PC-9 (cell line): Measurements from ENCODE around the gene THSD1.

Experiments used
- CTCF ChIP-seq: fragments of 200-600 bp; sonication (generic); conservative IDR thresholded peaks from 2 replicates; pipeline ENCODE4 v1.6.1; 2017; ENCODE audit warnings: mixed run types, antibody characterized with exemption, mild to moderate bottlenecking, moderate library complexity
- EZH2 ChIP-seq: fragments of 200-600 bp; sonication (generic); IDR thresholded peaks from 2 replicates; pipeline ENCODE4 v1.8.0; 2017; ENCODE audit warnings: antibody characterized with exemption, low read depth

- TF ChIP-seq EZH2 (no peak), CTCF (no peak)
Observed at GRCh38 chr13:52421216-52421615, 15.2 kb upstream of the THSD1 start.
